Activated T-cell treated with anti-CD3 and anti-CD28 coated beads, Interleukin-2, amount 50 U/mL, for 48 hours (primary cell): Measurements from ENCODE around the gene MKNK2.
"Not testable (repeated sequence)": the region's sequence is repeated elsewhere in the genome, so short reads cannot be mapped to it uniquely, and the experiment has no call there.

Experiments used
- DNase-seq, 2 experiments: peaks; one replicate each; pipeline ENCODE4 v3.0.0-alpha.2; 2020

The MKNK2 gene

GRCh38 chr19:1990230-1991017 lies 60.6 kb downstream of the MKNK2 start:
- no peak for DNase-seq

GRCh38 chr19:1989513-1990229 lies 61.4 kb downstream of the MKNK2 start:
- no peak for DNase-seq

DNA sequence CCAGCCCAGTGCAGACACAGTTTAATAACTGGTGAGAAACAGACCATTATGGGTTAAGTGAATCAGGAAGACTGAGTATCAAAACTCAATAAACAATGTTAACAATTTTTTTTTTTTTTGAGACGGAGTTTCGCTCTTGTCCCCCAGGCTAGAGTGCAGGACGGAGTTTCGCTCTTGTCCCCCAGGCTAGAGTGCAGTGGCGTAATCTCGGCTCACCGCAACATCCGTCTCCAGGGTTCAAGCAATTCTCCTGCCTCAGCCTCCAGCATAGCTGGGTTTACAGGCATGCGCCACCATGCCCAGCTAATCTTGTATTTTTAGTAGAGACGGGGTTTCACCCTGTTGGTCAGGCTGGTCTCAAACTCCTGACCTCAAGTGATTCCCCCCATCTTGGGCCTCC lies 62.6 kb downstream of the MKNK2 start:
- not testable (repeated sequence) for DNase-seq
